ENCODE data around the gene FARS2. TPM values are rescaled to one million over a fixed set of nuclear protein-coding genes. Genes with fewer than 3 reads are reported as not detected.

FARS2 gene
- total RNA-seq, 3 donors from 2014 or later: 12.0 to 29.6 (median 24.3) TPM

- Histone ChIP-seq H3K4me3 (no peak overlapping the region), H3K36me3 (no peaks in the 10 kb centered on the region), H3K27me3 (no peaks in the 10 kb centered on the region), H3K27ac (no peak overlapping the region), H3K9me3 (peaks cover 0 to 12% of the 10 kb centered on the region in 2 donors), H3K4me1 (no peaks in the 10 kb centered on the region)
- TF ChIP-seq POLR2A (IDR thresholded peaks at IDR 0.05): no peak
- no peak for TF ChIP-seq CTCF (IDR thresholded peaks at IDR 0.05)
- no peak for TF ChIP-seq POLR2AphosphoS5 (IDR thresholded peaks at IDR 0.05)
- intact Hi-C loops (cut with DNase I; ENCODE audit: low total_unique reads): no loop called here
- DNase-seq (ENCODE audit: low spot score in 2 of 2): no peak
Observed at GRCh38 chr6:5712349-5713215, 451.3 kb downstream of the FARS2 start.

GRCh38 chr6:5713519-5713918 lies 452.2 kb downstream of the FARS2 start:
- Histone ChIP-seq H3K4me1 (no peaks in the 10 kb centered on the region), H3K27ac (no peak overlapping the region), H3K4me3 (no peak overlapping the region), H3K36me3 (no peaks in the 10 kb centered on the region), H3K27me3 (no peaks in the 10 kb centered on the region), H3K9me3 (peaks cover 0 to 15% of the 10 kb centered on the region in 2 donors)
- DNase-seq (ENCODE audit: low spot score in 2 of 2): no peak
- TF ChIP-seq CTCF (IDR thresholded peaks at IDR 0.05) (no peak), POLR2A (IDR thresholded peaks at IDR 0.05) (no peak), POLR2AphosphoS5 (IDR thresholded peaks at IDR 0.05) (no peak)
- intact Hi-C loops (cut with DNase I; ENCODE audit: low total_unique reads): no loop called here

- TF ChIP-seq POLR2A (IDR thresholded peaks at IDR 0.05) (no peak), POLR2AphosphoS5 (IDR thresholded peaks at IDR 0.05) (no peak), CTCF (IDR thresholded peaks at IDR 0.05) (no peak)
- no peak overlapping the region for H3K4me3 ChIP-seq
- H3K4me1 ChIP-seq: no peaks in the 10 kb centered on the region
- intact Hi-C loops (cut with DNase I; ENCODE audit: low total_unique reads): no loop called here
- DNase-seq (ENCODE audit: low spot score in 2 of 2): no peak
- H3K27ac ChIP-seq: no peak overlapping the region
- no peaks in the 10 kb centered on the region for H3K36me3 ChIP-seq
- peaks cover 0 to 15% of the 10 kb centered on the region in 2 donors for H3K9me3 ChIP-seq
- no peaks in the 10 kb centered on the region for H3K27me3 ChIP-seq
Observed at GRCh38 chr6:5718231-5718947, 457.1 kb downstream of the FARS2 start.

- no peaks in the 10 kb centered on the region for H3K9me3 ChIP-seq
- no peak overlapping the region for H3K4me3 ChIP-seq
- no peaks in the 10 kb centered on the region for H3K36me3 ChIP-seq
- DNase-seq (ENCODE audit: low spot score in 2 of 2): no peak
- TF ChIP-seq POLR2AphosphoS5 (IDR thresholded peaks at IDR 0.05) (no peak), POLR2A (IDR thresholded peaks at IDR 0.05) (no peak), CTCF (IDR thresholded peaks at IDR 0.05) (no peak)
- H3K27ac ChIP-seq: no peak overlapping the region
- intact Hi-C loops (cut with DNase I; ENCODE audit: low total_unique reads): no loop called here
- H3K4me1 ChIP-seq: no peaks in the 10 kb centered on the region
- H3K27me3 ChIP-seq: no peaks in the 10 kb centered on the region
Observed at GRCh38 chr6:5723841-5724691, 462.8 kb downstream of the FARS2 start.
